HG03135 (cell line): ENCODE measurements around the gene EFCAB5.
A peak's percentile ranks its signal among the peaks of the same experiment; 100 is the strongest.
"Not testable (repeated sequence)": the region's sequence is repeated elsewhere in the genome, so short reads cannot be mapped to it uniquely, and the experiment has no call there.

Experiments
- ATAC-seq: cut with Tn5 transposase; IDR thresholded peaks from one replicate; pipeline ENCODE4 v1.9.1; 2021; ENCODE audit warnings: mild to moderate bottlenecking, moderate library complexity; ENCODE audit not compliant: unreplicated experiment

Gene EFCAB5

DNA sequence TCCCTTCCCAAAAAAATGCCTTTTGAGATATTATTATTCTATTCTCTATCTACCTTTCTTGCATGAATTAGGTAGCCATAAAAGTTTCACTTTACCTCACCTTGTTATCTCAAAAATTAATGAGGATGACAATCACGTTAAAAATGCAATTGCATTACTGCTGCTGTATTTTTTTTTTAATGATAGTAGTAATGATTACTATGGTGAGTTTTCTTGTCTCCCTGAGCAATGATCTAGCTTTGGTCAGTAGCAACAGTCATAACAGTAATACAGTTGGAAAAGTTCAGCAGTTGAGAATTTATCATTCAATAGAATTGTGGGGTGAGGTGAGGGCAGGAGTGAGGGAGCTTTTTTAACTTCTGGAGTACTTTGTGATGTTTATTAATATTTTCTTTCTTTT, at the start of gene EFCAB5:
TSS of gene EFCAB5 (plus strand) at position 301 of the 400 bp plus-strand sequence. CDS start 163 bp downstream, outside the sequence.
- no peak for ATAC-seq

DNA sequence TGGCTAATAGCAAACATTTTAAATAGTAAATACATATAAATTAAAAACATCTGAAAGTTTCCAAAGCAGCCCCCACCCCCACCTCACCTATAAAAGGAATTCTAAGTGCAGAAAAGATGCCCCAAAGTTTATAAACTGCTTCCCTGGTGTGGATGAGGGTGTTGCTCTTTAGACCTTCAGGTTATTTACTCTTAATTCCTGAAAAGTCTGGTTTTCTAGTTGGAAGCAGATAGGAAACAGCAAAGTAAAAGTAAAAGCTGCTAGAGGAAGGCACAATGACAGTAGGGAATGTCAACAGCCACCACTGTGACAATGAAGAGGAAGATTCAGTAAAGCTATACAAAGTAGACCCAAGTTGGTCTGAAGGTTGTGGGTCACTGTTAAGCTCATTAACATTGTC, 49.2 kb upstream of the EFCAB5 start:
- ATAC-seq: no peak

DNA sequence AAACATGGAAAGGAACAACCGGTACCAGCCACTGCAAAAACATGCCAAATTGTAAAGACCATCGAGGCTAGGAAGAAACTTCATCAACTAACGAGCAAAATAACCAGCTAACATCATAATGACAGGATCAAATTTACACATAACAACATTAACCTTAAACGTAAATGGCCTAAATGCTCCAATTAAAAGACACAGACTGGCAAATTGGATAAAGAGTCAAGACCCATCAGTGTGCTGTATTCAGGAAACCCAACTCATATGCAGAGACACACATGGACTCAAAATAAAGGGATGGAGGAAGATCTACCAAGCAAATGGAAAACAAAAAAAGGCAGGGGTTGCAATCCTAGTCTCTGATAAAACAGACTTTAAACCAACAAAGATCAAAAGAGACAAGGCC, 44.3 kb upstream of the EFCAB5 start:
- not testable (repeated sequence) for ATAC-seq

DNA sequence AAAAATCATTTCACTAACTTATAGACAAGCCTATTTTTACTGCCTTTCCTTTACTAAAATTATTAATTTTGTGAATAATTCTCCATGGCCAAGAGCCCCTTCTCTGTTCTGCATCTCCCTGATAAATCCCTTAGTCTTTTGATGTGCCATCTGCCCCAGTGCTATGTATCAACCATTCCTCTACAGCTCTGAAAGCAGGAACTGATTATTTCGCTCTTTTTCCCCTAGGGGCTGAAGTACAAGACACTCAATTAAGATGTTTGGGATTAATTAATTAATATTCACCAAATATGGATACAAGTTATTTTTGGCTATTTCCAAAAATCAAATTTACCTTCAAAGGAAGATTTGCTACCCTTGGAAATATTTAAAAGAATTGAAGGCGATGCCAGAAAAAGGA, 38.0 kb upstream of the EFCAB5 start:
- ATAC-seq: no peak

DNA sequence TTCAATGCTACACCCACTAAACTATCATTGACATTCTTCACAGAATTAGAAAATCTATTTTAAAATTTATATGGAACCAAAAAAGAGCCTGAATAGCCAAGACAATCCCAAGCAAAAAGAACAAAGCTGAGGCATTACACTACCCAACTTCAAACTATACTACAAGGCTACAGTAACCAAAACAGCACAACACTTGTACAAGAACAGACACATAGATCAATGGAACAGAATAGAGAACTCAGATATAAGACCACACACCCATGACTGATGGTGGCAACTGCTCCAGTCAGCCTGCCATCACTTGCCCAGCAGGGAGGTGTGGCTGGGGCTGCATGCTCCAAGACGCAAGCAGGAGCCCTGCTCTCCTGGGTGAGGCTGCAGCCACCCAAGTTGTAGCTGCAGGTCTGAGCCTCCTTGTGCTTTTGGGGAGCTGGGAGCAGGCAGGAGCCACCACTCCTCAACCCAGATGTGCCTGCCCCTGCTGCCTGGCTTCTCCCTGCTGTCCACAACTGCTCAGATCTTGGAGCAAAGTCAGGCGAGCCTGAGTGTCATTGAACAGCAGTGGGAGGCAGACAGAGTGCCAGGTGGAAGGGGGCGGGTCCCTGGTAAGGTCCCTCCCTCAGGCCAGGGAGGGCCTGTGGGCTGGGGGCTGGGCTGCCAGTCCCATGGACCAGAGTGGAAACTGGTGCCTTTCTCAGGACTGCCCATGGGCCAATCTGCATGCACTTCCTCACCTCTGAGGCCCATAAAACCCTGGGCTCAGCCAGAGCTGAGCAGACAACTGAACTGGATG, 36.2 kb upstream of the EFCAB5 start:
- ATAC-seq: no peak

DNA sequence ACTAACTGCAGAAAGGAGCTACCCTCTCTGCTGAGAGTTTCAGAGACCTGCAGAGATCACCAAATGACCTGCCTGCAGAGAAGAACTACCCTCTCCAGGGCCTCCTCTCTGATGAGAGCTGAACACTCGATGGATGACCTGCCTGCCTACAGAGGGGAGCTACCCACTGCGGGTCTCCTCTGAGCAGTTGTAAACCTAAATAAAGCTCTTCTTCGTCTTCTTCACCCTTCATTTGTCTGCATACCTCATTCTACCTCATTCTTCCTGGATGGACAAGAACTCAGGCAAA, 35.6 kb upstream of the EFCAB5 start:
- ATAC-seq: no peak

DNA sequence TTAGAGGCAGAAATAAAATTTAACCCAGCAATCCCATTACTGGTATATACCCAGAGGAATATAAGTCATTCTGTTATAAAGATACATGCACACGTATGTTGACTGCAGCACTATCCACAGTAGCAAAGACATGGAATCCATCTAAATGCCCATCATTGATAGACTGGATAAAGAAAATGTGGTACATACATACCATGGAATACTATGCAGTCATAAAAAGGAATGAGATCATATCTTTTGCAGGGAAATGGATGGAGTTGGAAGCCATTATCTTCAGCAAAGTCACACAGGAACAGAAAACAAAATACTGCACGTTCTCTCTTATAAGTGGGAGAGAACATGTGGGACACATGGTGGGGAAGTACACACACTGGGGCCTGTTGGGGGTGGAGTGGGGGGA, 34.5 kb upstream of the EFCAB5 start:
- ATAC-seq: no peak

DNA sequence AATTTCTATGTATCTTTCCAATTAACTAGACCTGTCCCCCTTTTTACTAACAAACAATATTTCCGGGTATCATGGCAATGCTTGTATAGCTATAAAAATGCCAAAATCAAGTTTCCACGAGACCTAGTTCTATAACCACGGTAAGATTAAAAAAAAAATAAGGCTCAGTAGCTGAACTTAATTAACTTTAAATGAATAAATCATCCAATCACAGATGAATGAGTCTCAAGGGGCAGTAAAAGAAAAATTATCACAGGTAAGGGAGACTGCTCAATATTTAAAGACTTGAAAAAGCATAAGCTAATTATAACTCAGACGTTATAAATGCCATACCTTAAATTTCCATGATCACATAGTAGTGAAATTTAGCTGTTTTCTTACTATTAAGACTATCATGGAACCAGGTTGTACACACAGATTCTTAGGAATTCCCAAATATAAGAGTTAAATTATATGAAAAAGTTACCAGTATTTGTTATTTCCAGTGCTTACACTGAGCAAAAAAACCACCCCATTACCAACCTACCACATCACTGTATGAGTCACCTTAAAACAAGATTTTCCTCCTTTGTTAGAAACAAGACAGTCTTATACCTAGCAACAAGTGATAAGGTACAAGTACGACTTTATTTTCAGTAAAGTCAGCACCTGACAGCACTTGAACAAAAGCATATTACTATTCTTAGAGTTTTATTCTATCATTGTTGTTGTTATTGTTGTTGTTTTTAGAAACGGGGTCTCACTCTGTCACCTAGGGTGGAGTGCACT, 32.0 kb upstream of the EFCAB5 start:
- ATAC-seq: no peak

DNA sequence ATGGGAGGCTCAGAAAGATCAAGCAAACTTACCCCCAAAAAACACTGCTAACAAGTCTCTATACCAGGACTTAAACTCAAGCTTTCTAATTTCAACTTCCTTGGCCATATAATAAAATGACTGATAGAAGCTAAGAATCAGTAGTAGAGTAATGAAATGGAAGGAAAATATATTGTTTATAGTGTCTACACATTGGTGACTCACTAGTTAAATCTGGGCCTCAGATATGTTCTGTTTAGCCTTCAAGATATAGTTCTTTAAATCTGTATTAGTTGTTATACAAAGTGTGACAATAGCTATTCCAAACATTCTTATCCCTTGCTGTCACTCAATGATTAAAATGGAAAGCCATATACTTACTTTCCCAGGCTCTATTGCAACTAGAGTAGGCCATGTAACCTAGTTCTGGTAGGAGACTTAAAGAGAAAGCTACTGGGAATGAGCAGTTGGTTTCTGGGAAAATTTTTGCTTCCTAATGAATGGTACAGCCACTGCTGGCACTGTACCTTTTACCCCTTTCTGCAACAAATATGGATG, 29.7 kb upstream of the EFCAB5 start:
- no peak for ATAC-seq

DNA sequence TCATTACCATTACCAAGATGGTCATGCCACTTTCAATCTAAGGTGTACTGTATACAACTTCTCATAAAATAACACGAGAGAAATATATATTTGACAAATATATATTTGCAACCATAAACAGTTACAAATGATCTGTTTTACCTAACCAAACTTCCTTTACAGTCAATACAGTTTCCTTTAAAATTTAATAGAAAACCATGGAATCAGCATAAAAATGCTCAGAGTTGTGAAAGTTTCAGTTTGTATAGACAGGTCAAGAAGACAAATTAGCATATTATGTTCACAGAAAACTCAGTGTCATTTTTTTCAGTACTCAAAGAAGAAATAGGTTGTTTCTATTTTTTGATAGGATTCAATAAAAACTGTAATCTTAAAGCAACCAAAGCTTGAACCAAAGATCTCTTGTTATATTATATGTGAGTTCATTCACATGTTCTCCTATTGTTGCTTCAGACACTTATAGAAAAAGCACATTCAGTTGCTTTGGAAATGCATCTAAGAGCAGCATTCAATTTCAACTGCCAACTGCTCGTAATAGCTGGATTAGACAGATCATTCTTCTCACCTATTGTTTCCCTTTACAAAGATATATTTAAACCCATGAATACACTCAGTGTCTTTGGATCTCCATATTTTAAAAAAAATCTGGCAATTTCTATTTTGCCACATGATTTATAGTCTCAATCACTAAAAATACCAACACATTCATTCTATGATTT, 26.5 kb upstream of the EFCAB5 start:
- ATAC-seq: no peak

DNA sequence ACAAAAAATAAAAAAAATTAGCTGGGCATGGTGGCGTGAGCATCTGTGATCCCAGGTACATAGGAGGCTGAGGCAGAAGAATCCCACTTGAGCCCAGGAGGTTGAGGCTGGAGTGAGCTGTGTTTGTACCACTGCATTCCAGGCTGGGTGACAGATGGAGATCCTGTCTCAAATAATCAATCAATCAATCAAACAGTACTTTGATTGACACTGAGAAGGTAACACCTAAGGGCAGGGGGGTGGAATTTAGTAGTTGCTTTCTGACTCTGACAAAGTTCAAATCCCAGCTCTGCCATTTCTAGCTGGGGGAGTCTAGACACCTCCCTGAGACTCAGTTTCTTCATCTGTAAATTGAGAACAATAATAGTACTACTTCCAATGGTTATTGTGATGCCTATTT, 23.4 kb upstream of the EFCAB5 start:
- no peak for ATAC-seq

DNA sequence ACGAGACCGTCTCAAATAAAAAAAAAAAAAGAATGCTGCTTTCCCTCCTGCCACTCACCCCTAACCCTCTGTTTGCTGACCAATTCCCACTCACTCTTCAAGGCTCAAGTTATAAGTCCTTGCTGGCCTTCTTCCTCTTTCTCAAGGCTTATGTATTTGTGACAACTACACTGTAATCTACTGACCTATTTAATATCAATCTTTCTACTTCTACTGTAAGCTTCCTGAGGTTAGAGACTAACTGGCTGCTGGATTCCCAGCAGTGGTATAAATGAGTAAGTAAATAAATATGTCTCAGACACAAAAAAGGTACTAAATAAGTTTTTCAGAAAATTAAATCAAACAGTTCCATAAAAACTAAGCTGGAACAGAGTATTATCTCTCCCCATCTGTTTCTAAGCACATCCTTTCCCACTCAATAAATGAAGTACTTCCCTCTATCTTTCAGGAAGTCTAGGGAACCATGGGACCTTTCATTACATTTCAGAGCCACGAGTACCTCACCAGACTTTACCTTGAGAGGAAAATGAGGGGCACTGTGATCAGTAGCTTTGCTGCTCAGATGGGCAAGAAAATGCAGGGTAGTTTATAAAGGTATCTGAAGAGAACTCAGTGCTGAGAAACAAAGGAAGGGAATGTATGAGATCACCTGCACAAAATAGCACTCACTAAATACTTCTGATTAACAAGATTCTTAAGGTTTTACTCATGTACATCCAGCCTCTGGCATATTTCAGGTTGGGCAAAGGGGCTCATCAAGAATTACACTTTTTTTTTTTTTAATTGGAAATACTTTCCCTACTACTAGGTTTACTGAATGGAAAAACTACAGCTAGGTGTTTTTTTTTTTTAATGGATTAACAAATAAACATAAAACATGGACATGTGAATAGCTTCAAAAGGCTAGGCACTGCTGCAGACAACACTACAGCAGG, 22.2 kb upstream of the EFCAB5 start:
- no peak for ATAC-seq

DNA sequence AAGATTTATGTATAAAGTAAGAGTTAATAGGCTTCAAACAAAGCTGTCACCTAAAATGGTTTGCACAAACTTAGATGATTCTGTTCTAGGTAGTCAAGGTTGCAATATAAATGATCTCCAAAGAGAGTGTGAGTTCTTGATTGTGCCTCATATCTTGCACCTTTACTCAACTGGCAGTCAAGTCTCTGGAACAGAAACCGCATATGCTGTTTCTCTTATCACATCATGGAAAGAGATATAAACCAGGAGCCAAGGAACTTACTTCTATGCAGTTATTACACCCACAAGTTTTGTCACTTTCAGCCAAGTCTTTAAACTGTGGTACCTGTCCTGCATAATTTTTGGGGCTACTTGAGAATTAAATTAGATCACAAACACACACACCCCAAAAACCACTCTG, 16.6 kb upstream of the EFCAB5 start:
- ATAC-seq: no peak

DNA sequence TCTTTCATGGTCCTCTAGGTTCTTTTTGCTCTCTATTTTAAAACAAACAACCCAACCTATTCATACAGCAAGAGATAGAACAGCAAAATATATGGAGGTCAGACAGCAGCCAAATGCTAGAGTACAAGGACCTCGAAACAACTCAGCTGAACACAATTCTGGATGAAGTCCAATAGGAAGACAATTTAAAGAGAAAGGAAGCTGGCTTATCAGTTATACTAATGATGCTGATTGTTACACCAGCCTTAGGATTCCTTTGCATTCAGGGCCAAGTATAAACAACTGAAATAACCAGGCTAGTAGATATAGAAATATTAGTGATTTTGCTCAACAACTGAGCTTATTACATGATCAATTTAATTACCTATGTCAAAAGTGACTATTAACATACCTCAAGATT, 13.9 kb upstream of the EFCAB5 start:
- no peak for ATAC-seq

DNA sequence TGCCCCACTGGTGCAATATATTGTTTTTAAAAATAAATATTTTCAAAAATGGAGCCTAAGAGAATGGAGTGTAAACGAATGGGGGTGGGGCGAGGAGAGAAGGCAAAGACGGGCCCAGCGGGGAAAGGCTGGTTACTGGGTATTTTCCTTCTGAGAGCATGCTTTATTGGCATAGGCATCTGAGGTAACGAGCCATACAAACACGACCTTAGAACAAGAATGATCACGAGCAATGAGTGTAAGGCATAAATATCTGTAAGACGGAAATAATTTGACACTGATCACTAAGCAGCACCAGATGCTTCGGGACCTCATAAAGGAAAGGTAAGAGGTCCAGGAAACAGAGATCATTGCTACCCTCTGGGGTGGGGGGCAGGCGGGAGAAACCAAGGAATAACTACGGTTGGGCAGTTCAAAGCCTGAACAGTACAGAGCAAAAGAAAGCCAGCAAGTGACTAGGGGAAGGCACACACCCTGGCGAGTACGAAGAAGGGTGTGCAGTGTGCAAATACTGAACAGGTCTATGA, 12.4 kb upstream of the EFCAB5 start:
- ATAC-seq: no peak

DNA sequence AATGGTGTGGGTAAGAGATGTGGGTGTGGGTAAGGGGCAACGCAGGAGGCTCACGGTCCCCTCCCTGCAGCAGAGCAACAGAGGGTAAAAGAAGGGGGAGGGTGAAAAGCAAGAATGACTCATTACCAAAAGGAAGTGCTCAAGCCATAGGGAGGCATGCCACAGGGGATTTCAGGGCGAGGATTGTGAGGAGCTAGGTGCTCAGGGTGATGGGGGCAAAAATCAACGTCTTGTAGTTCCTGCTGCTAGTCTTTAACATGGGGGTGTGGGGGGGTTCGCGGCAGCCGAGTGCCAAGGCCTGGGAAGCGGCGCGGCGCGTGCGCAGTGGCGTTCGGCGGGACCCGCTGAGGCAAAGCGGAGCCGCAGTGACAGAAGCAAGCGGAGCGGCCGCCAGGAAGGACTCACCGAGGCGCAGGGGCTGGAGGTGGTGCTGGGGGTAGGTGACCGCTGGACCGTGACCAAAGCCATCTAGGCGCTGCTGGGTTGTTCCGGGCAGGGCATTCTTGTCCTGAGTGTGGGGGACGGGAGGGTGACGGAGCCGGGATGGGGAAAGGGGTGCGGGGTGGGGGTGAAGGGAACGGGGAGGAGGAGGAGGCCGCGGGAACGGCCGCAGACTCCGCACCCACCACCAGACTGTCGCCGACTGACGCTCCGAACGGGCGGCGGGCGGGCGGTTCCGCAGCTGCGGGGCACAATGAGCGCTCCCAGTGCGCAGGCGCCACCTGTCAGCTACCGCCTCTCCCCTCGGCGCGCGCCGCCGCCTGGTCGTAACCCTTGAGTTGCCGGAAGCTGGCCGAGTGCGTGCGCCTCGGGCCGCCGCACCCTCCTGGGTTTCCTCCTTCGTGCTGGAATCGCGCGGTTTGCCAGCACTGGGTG, 11.7 kb upstream of the EFCAB5 start, which contains the start of gene SSH2:
TSS of gene SSH2 (minus strand) at position 696 of the 876 bp plus-strand sequence. CDS start at position 468, 228 bp downstream.
- peak; percentile 50 for ATAC-seq

DNA sequence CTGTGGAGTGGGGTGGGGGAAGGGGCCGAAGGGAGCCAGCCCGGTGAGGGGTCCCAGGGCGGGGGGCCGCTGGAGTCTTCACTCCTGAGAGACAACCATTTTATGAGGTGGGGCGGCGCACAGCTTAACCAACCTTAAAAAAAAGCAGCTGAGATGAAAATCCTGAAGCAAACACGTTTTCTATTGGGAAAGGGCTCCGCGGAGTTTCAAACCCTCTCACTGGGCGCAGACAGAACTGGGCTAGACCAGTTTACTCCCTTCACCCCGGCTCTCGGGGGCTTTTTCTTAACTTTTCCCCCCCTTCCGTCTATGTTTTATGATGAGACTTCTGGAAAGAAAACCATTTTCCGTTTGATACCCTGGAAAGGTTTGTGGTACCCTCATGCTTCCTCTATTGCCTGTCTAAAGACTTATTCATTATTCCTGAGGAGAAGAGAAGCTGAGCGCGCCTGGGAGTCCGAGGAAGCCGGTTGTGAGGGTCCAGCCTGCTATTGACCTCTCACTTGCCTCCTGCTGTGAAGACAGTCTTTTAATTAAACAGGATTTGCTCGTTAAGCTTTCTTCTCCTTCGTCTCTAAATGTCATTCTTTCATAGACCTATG, 10.9 kb upstream of the EFCAB5 start:
- ATAC-seq: no peak

DNA sequence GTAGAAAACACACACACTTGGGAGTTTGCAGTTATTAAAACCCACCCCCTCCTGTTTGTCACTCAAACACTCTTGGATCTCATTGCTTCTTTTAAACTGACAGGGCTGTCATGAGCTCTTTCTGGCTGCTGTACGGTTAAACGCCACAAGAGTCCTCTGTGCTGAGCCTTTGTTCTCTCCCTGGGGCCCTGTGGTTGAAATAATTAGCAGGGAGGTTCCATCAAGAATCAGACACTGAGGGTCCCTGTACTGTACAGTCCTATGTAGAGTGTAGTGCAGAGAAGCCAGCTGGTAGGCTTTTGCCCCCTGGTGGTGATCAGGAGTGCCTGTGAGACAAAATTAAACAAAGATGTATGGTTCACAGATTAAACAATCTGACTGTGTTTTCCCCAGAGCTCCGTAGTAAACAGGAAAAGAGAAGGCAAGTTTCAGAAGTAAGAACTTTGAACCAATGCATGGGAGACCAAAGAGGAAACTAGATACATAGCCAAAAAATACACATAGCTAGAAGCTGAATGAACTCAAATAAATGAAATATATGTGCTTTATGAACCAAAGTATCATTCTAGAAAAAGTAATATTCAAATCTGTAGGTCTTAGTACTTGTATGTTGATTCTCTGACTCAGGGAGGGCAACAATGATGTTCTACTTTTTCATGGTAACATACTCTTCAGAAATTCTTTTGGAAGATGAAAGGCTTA, 10.1 kb upstream of the EFCAB5 start:
- peak; percentile 71 for ATAC-seq
